HG03103 (cell line): ENCODE measurements around the gene CCDC12.

ENCODE experiments used
- ATAC-seq: cut with Tn5 transposase; IDR thresholded peaks from one replicate; pipeline ENCODE4 v1.9.1; 2021; ENCODE audit warnings: low read depth; ENCODE audit not compliant: unreplicated experiment

CCDC12 gene

GRCh38 chr3:47008234-47008796, 31.8 kb upstream of the CCDC12 start:
- ATAC-seq: no peak

GRCh38 chr3:47007482-47008233, 31.1 kb upstream of the CCDC12 start:
- ATAC-seq: no peak

DNA sequence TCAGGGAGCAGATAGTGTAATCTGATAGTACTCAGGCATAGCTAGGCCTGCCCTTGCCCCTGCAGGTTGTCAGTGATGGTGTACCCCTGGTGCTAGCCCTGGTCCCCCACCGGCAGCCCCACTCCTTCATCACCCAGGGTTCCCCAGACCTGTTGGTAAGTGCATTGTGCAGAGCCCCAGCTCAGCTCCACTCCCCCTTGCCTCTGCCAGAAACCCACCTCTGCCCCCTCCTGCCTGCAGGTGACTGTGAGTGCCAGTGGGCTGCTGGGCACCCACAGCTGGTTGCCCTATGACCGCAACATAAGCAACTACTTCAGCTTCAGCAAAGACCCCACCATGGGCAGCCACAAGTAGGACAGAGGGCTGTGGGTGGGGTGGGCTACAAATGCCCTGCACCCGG, 30.5 kb upstream of the CCDC12 start:
- no peak for ATAC-seq

DNA sequence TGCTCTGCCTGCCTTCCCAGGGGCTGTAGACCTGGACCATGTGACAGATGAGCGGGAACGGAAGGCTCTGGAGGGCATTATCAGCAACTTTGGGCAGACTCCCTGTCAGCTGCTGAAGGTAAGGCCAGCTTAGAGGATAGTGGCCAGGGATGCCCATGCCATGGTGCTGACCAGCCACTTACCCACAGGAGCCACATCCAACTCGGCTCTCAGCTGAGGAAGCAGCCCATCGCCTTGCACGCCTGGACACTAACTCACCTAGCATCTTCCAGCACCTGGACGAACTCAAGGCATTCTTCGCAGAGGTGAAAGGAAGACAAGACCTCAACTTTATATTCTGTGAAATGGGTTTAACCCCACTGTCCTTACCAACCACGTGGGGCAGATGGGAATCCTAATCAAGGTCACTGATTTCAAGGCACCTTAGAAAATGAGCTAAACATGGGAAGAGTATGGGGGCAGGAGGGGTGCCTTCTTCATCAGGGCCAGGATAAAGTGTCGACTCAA, 29.7 kb upstream of the CCDC12 start:
- no peak for ATAC-seq

GRCh38 chr3:47005212-47006144, 28.9 kb upstream of the CCDC12 start:
- no peak for ATAC-seq

DNA sequence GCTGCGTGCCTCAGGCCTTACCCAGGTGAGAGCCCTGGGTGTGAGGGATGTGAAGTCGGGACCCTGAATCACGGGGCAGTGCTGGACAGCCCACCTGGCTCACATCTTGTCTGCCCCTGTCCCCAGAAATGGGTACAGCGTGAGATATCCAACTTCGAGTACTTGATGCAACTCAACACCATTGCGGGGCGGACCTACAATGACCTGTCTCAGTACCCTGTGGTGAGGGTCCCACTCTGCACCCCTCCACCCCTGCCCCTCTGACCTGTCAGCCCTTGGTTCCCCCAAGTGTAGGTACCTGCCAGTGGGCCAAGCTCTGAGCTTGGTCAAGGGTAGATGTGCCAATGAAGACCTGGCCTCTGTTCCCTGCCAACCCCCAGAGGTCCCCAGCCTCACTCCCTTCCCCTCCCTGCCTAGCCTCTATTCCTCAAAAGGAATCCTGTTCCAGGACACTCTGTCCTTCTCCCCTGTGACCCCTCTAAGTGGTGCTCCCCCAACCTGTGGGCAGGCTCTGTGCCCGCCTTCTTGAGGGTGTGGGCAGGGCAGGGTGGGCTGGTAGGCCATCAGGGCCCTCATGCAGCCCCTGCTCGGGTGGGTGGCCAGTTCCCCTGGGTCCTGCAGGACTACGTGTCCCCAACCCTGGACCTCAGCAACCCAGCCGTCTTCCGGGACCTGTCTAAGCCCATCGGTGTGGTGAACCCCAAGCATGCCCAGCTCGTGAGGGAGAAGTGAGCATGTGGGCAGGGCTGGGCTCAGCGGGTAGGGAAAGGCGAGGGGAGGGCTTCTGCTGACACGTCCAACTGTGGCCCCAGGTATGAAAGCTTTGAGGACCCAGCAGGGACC, 28.0 kb upstream of the CCDC12 start:
- no peak for ATAC-seq

DNA sequence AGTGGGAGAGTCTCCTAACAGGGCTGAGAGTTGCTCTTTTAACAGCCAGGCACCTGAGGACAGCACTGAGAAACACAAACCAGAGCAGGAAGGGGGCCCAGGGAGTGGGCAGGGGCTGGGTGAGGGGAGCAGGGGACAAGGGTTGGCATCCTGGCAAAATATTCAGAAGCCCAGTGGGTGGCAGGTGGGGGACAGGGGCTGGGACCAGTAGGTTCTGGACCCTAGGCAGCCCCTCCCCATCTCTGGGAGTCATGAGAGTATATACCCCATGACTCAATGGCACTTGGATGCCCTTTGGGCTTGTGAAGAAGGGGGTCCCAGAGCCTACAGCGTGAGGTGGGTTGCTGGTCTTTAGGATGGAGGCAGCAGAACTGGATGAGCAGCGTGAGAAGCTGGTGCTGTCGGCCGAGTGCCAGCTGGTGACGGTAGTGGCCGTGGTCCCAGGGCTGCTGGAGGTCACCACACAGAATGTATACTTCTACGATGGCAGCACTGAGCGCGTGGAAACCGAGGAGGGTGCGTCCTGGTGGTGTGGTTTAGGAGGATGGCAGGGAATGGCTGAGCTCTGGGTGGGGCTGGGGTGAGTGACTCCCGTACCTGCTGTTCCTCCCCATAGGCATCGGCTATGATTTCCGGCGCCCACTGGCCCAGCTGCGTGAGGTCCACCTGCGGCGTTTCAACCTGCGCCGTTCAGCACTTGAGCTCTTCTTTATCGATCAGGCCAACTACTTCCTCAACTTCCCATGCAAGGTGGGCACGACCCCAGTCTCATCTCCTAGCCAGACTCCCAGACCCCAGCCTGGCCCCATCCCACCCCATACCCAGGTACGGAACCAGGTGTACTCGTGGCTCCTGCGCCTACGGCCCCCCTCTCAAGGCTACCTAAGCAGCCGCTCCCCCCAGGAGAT, 27.2 kb upstream of the CCDC12 start:
- no peak for ATAC-seq

DNA sequence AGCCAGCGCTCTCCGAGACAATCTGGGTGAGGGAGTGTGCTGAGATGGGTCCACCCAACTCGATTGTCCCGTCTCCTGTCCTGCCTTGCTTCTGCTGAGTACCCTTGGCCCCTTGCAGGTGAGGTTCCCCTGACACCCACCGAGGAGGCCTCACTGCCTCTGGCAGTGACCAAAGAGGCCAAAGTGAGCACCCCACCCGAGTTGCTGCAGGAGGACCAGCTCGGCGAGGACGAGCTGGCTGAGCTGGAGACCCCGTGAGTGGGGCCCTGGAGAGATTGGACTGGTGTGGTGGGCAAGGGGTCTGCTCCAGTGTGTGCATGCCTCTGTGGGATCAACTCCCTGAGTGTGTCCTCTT, 26.5 kb upstream of the CCDC12 start:
- ATAC-seq: no peak

- ATAC-seq: no peak
These were observed 25.9 kb upstream of the CCDC12 start for GRCh38 chr3:47002171-47003055.

DNA sequence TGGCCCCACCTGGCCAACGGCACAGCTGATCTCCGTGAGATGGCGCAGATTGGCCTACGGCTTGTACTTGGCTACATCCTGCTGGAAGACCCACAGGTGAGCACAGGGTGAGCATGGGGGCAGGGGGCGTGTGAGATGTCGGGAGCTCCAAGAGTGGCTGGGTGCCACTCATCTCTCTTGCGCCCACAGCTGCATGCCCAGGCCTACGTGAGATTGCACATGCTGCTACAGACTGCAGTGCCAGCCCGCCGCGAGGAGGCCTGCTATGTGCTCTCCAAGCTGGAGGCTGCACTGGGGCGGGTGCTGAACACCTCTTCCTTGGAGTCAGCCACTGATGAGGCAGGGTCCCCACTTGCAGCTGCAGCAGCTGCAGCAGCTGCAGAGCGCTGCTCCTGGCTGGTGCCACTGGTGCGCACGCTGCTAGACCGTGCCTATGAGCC, 25.2 kb upstream of the CCDC12 start:
- ATAC-seq: no peak

DNA sequence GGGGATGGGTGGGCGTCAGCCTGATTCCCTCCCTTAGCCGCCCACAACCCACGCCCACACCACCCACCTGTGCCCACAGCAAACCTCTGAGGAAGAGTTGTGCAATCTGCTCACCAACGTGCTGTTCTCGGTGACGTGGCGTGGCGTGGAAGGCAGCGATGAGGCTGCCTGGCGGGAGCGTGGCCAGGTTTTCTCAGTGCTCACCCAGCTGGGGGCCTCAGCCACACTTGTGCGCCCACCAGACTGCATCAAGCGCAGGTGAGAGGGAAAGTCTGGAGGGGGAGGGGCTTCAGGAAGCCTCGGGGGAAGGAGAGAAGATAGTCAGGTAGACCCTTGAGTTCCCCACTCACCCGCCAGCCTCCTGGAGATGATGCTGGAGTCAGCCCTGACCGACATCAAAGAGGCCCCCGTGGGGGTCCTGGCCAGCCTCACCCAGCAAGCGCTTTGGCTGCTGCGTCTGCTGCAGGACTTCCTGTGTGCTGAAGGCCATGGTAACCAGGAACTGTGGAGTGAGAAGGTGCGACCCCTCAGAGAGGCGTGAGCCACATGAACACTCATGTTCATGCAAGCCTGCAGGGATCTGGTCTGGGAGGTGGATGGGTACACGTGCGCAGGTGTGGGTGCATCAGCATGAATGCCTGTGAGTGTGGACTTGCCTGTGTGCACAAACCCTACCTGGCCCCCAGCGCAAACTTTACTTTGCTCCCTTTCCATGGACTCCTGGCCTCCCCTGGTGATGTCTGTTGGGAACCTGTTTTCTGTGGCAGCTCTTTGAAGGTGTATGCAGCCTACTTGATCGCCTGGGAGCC, 24.6 kb upstream of the CCDC12 start:
- no peak for ATAC-seq

DNA sequence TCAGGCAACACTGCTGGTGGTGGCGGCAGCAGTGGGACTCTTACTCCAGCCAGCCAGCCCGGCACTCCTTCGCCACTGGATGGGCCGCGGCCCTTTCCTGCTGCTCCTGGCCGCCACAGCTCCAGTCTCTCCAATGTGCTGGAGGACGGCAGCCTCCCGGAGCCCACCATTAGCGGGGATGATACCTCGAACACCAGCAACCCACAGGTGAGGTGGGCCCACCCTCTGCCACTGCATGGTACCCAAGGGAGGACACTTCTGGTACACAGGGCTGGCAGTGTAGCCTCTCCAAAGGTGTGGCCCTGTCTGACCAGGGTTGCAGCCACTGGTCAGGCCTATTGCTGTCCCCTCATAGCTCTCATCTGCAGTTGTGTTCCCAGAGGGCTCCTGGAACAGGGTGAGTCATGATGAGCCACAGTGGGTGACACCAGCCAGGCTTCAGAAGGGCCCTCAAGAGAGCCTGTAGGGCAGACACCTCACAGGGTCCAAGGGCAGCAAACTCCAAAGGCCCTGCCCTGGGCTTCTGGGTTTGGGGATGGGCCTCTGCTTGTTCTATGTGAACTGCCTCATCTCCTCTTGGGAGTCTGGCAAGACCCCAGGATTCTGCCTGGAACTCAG, 23.8 kb upstream of the CCDC12 start:
- no peak for ATAC-seq

DNA sequence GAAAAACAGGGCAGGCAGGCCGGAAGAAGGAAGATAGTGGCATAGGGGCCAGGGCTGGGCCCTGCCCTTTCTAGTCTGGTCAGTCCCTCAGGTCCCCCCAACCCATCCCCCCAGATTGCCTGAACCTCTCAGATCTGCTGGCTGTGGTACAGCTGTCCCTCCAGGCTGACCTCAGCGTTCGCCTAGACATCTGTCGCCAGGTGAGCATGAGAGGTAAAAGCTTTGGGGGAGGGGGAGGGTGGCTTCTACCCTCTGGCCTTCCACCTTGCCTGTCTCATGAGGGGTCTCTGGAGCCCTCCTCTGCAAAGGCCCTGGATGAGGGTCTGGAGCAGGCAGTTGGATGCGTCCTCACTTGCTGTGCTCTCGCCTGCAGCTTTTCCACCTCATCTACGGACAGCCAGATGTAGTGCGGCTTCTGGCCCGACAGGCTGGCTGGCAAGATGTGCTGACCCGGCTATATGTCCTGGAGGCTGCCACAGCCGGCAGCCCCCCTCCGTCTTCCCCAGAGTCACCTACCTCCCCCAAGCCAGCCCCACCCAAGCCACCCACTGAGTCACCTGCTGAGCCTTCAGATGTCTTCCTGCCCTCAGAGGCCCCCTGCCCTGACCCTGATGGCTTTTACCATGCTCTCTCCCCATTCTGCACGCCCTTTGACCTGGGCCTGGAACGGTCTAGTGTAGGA, 23.1 kb upstream of the CCDC12 start:
- ATAC-seq: no peak

GRCh38 chr3:46998852-46999515, 22.4 kb upstream of the CCDC12 start:
- ATAC-seq: no peak

- no peak for ATAC-seq
These were observed 21.7 kb upstream of the CCDC12 start for GRCh38 chr3:46998121-46998851.
